22Rv1 (cell line): ENCODE data around the gene COL1A1.

Experiments
- H3K27ac ChIP-seq: fragments of 450-650 bp; 2 replicates; pipeline ENCODE4 v1.5.1; 2017
- CTCF ChIP-seq: fragments of 450-650 bp; IDR thresholded peaks from 2 replicates; pipeline ENCODE4 v1.5.1; 2017; ENCODE audit warnings: mild to moderate bottlenecking
- ZFX ChIP-seq: fragments of 450-650 bp; IDR thresholded peaks from 2 replicates; pipeline ENCODE4 v1.6.1; 2017; ENCODE audit warnings: antibody characterized with exemption, borderline replicate concordance

COL1A1 gene

GRCh38 chr17:50184611-50185398, 16.6 kb downstream of the COL1A1 start:
- H3K27ac ChIP-seq, result no peak overlapping the region
- TF ChIP-seq CTCF (no peak), ZFX (no peak)

- no peak overlapping the region for H3K27ac ChIP-seq
- TF ChIP-seq ZFX (no peak), CTCF (no peak)
Measured at GRCh38 chr17:50184064-50184463, 17.4 kb downstream of the COL1A1 start.

DNA sequence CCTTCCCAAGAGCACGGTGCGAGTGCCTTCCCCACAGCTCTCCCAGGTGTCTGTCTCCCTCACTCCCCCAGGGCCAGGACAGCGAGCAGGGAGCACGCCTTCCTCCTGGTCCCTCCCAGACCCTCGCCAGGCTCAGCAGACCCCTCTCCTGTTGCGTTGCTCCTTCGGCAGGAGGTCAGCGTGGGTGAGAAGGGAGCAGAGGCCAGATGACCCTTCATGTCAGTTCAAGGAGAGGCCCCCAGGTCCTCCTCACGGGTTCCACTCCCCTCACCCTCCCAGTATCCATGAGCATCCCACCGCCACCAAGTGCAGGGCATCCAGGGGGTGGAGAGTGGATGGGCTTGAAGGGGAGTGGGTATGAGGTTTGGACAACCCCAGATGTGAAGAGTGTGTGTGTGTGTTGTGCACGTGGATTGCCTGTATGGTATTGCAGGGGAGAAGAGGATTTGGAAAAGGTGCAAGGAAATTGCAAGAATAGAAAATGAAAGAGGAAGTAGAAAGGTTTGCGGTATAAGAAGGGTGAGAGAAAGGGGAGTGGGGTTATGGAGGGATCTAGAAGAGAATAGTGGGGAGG, 17.9 kb downstream of the COL1A1 start:
- no peak overlapping the region for H3K27ac ChIP-seq
- TF ChIP-seq CTCF, result no peak
- TF ChIP-seq ZFX, result no peak

- H3K27ac ChIP-seq, result no peak overlapping the region
- TF ChIP-seq CTCF (no peak), ZFX (no peak)
Measured at GRCh38 chr17:50182783-50183420, 18.5 kb downstream of the COL1A1 start.

DNA sequence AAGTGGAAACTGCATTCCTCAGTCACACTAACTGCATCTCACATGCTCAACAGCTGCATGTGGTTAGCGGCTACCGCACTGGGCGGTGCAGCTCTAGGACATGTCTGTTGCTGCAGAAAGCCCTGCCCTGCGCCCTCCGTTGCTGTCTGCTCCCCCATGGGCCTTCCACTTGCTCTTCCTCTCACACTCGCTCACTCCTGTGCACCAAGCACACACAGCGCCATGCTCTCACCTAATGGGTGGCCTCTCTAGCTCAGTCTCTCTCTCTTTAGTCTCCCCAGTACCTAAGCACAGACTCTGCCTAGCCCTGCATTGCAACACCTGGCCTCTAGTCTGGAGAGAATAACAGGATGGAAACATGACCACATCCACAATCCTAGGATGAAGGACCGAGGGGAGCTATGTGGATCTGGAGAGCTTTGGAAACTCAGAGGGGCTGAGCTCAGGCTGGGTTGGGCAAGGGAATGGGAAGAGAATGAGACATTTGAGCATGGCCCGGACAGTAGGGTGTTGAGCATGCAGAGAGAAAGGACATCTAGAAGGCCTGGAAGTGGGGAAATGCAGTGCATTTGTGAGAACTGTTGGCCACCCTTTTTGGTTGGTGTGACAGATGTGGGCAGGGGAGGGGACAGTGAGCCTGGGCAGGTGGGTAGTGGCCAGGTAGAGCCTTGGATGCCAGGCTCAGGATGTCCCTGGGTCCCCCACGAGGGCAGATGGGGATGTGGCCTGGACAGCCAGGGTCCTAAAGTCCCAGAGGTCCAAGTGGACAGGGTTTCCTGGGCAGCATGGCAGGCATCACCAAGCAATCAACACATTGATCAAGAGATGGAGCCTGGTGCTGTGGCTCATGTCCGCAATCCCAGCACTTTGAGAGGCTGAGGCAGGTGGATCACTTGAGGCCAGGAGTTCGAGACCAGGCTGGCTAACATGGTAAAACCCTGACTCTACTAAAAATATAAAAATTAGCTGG, 19.6 kb downstream of the COL1A1 start:
- H3K27ac ChIP-seq, result no peak overlapping the region
- TF ChIP-seq ZFX (no peak), CTCF (no peak)

DNA sequence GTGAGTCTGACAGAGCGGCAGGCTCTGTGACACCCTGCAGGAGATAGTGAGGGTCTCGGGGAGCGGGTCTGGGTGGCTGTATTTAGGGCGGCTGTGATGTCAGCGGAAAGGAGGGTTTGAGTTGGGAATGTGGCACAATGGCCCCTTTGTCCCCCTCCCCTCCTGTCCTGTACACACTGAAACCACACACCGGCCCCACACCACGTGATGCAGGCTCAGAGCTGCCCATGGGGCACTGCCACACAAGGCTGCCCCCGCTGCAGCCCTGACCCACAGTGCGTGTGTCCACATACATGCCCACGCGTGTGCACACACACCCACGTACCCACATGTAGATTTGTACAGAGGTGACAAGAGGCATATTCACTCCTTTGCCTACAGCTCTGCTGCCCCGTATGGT, 20.3 kb downstream of the COL1A1 start:
- no peak overlapping the region for H3K27ac ChIP-seq
- TF ChIP-seq ZFX (no peak), CTCF (no peak)
